Femur (tissue), 1 donor: ENCODE measurements around the gene KIRREL3.
A peak's percentile ranks its signal among the peaks of the same experiment; 100 is the strongest.

ENCODE experiments used
- DNase-seq: peaks from one replicate; pipeline ENCODE4 v3.0.0-alpha.2; 2017

Gene KIRREL3

GRCh38 chr11:126456783-126457542 lies 543.6 kb downstream of the KIRREL3 start:
- DNase-seq = no peak

GRCh38 chr11:126456089-126456488 lies 544.5 kb downstream of the KIRREL3 start:
- DNase-seq = no peak

DNA sequence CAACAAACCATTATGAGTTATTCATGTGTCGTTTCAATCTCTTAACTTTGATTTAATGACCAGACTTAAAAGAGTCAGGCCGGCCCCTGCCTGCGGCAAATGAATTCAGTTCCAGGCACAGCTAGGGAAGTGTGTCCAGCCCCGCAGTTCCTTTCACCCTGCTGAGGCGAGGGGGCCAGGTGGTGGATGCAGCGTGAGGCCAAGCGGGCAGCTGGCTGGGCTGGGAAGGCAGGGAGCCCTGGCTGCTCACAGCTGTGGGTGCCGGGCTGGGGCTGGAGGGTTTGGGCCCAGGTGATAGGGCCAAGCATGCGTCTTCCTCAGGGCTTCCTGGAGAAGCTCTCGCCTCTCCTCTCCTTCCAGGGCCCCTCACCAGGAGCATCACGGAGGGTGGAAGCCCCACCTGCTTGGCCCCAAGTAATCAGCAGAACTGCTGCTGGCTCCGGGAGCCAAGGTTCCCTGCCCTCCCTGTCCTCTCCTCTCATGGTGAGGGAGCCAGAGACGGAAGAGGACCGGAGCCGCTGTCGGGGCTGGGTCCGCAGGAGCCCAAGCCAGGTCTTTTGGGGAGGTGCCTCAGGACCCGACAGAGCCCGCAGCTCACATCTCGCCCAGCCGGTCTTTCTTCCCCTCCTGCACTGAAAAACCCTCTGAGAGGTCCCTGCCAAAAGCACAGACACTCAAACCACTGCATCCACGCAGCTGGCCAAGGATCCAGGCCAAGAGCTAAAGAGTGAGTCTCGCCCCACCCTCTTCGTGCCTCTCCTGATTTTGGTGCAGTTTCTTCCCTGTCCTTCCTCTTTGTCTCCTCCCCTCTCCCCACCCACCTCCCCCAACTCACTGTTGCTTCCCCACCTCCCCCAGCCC lies 548.1 kb downstream of the KIRREL3 start:
- DNase-seq = peak; percentile 68

DNA sequence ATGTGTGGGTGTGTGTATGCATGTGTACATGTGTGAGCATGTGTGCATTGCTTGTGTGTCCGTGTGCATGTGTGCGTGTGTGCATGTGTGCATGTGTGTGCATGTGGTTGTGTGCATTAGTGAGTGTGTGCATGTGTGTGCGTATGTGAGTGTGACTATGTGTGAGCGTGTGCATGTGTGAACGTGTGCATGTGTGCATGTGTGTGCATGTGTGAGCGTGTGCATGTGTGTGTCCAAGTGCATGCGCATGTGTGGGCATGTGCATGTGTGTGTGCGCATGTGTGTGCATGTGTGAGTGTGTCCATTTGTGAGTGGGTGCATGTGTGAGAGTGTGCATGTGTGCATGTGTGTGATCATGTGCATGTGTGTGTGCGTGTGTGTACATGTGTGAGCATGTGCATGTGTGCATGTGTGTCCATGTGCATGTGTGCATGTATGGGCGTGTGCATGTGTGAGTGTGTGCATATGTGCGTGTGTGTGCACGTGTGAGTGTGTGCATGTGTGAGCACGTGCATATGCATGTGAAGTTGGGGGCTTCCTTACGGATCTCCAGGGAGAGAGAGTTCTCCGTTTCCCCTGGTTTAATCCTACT lies 549.3 kb downstream of the KIRREL3 start:
- DNase-seq = no peak

- DNase-seq = no peak
Measured at GRCh38 chr11:126450806-126451205, 549.8 kb downstream of the KIRREL3 start.

DNA sequence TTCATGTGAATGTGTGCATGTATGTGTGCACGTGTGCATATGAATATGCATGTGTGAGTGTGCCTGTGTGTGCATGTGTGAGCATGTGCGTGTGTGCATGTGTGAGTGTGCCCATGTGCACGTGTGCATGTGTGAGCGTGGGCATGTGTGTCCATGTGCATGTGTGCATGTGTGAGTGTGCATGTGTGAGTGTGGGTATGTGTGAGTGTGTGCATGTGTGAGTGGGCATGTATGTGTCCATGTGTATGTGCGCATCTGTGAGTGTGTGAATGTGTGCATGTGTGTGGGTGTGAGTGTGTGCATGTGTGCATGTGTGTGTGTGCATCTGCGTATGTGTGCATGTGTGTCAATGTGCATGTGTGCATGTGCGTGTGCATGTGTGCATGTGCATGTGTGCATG lies 550.4 kb downstream of the KIRREL3 start:
- DNase-seq = no peak

- no peak for DNase-seq
Measured at GRCh38 chr11:126446581-126446980, 554.0 kb downstream of the KIRREL3 start.

DNA sequence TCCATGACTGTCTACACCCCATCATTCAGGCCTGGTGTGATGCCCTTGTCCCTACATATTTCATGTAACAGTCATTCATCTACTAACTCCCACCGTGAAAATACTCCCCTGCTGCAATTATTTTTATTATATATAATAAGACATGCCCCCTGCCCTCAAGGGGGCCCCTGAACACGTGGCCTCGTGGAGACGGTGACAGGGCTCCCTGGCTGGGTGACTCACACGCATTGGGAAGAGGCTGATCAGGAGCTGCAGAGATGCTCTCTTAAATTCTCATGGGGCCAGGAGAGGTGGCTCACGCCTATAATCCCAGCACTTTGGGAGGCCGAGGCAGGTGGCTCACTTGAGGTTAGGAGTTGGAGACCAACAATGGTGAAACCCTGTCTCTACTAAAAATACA lies 556.5 kb downstream of the KIRREL3 start:
- no peak for DNase-seq

DNA sequence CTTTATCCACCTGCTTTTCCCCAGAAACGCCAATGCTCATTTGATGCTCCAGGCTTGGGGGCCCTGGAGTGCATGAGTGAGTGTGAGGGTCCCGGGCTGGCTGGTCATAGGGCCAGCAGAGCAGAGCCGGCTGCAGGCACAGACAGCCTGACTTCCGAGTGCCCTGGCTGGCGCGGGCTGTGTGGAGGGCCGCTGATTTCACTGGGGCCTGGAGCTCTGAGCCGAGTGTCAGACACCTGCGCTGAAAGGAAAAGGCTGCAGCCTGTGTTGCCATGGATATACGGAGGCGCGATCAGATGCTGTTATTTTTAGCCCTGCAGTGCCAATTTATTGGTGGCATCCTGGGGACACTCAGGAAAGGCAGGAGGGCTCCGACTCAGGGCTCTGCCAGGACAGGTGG lies 557.5 kb downstream of the KIRREL3 start:
- no peak for DNase-seq

DNA sequence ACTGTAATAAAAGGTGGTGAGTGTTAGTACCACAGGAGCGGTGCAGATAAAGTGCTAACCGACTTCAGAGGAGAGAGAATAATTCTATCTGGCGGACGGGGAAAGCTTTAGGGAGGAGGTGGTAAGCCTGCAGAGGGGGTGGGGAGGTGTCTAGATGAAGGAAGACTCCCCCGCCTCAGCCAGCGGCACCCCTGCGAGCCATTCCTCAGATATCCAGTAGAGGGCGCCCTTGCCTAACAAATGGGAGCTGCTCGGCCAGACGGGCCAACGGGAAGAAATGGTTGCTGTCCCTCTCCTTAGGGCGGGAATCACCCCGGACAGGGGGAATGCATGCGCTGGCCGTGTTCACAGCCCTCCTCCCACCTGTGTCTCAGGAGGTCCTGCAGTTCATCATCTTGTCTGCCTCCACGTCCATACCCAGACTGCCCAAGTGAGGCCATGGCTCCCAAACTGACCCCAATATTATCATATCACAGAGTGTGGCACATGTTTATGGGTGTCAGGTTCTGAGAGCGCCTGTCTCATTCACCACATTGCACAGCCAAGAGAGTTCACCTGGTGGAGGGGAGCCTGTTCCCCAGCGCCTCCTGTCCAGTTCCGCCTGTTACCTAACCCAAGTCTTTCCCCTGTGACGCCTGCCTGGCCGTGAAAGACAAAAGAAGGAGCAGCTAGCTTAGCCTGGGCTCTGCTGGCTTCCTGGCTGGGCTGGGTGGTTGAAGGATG lies 559.6 kb downstream of the KIRREL3 start:
- peak; percentile 89 for DNase-seq

GRCh38 chr11:126440276-126440675 lies 560.3 kb downstream of the KIRREL3 start:
- DNase-seq = no peak

DNA sequence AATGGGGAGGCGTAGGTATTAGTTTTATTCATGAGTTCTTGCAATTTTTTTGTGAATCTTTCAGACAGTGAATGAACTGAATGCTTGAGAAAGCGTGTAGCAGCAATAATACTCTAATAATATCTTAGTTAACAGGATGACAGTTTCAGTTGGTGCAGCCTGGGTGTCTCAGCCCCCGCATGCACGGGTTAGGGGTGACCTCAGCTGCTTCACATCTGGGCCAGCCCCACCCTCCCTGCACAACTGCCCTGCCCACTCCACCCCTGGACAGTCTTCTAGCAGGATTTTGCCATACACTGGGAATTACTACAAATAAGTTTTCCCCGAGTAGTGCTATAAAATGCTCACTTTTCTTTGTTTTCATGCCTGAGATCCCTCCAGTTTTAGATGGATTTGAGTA lies 561.9 kb downstream of the KIRREL3 start:
- DNase-seq = no peak

- no peak for DNase-seq
Measured at GRCh38 chr11:126438272-126438671, 562.3 kb downstream of the KIRREL3 start.

- DNase-seq = no peak
Measured at GRCh38 chr11:126437731-126438130, 562.8 kb downstream of the KIRREL3 start.

DNA sequence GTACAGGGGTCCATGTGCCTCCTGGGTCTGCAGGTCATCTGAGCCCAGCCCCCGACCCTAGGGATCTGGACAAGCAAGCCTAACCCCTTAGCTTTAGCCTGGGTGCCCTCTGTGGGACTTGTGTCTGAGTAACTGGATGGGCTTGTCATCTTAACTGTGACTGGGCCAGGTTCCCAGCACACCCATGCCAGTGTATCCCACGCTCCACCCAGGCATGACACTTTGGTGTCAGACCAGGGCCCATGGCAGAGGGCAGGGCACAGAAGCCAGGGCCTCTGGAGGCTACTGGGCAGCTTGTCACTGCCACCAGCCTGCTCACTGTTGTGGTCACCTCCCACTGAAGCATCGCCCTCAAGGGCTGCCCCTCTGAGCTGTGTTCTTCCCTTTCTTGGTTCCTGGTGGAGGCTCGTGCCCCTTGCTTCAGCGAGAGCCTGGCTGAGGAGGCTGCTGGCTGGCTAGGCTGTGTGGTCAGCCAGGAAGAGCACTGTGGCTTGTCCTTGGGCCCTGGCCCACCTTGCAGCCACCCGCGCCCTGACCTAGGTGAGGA lies 564.3 kb downstream of the KIRREL3 start:
- no peak for DNase-seq

GRCh38 chr11:126434950-126435335 lies 565.6 kb downstream of the KIRREL3 start:
- no peak for DNase-seq

- DNase-seq = no peak
Measured at GRCh38 chr11:126433989-126434949, 566.3 kb downstream of the KIRREL3 start.

- DNase-seq = no peak
Measured at GRCh38 chr11:126433244-126433846, 567.2 kb downstream of the KIRREL3 start.

DNA sequence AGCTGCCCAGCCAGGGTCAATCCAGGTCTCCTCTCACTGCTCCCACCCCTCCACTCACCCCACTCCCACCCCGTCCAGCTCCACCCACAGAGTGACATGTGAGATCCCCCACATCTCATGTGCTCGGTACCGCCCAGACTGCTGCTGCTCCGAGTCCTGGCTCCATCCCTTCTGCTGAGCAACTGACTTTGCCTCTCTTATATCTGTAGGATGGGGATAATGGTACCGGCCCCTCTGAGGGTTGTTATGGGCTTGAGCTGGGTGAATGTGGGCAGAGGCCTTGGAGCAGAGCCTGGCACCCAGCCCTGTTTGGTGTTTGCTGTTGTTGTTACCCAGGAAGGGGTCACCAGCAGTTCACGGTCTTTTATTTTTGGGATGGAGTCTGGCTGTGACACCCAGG lies 568.0 kb downstream of the KIRREL3 start:
- DNase-seq = no peak

- DNase-seq = no peak
Measured at GRCh38 chr11:126432065-126432461, 568.5 kb downstream of the KIRREL3 start.

DNA sequence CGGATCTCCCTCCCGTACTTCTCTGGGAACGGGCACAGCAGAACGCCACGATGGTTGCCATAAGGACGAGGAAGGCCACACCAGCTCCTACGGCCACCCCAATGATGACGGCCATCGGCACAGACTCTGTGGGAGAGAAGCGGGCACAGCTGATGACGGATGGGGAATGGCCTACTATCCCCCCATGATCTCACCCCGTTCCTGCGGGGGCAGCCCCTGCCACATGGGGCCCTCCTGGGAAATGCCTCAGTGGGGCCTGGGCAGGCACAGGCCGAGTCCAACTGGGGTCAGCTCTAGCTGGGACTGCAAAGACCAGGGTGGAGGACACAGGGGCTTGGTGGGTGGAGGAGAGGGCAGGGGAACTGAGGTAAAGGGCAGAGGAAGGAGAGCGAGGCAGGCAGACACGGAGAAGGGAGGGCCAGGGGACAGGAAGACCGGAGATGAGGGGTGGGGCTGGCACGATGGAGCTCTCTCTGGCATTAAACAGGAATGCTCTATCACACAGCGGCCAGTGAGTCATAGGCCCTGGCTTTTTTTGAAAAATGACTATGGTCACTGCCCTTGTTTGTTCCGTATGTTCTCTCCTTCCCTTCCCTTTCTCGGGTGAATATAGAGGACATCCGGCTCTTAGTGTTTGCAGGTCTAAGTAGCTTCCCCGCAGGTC lies 569.0 kb downstream of the KIRREL3 start:
- no peak for DNase-seq
